Activated T-cell treated with anti-CD3 and anti-CD28 coated beads, Interleukin-2, amount 50 U/mL, for 1 hour (primary cell): ENCODE measurements around the gene ING3.

ENCODE experiments used
- DNase-seq: peaks from one replicate; pipeline ENCODE4 v3.0.0-alpha.2; 2020

The ING3 gene

DNA sequence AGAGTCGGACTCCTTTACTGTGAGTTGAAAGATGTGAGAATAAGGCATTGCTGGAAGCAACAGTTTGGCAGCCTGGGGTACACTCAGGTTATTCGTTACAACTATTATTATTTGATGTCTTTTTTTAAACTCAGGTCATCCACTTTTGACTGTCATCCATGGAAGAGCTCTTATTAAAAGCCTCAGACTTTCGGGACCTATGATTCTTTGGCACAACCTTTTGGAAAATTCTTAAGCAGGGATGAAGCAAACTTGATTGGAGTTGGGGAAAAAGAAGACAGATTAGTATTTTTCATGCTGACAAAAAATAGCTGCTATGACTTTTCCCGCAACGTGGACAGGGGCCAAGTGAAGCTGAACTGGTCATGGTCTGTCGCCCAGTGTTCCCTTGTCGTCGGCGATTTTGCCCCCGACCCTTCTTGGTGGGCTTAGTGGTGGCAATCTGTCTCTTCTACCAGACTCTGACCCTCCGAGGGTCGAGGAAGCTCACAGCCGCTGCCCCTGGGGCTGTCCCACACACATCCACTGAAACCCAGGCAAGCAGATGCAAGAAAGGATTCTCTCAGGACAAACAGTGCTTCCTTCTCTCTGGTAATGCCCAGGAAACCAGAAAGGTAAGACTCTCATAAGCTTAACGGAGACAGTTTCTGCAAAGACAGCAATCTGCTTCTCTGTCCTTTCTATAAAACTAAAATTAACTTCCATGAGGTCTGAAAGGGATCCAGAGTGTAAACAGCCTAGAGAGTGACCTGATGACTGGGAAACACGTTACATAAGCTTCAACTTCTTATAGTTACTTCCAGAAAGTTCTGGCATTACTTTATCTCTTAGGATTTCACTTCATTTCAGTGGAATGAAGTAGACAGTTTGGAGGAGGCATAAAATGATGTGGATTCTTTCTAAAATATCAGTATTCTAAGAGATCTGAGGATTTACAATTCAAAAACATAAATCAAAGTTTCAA, 39.0 kb downstream of the ING3 start:
- DNase-seq, result no peak

- no peak for DNase-seq
These were observed 40.0 kb downstream of the ING3 start for GRCh38 chr7:120990468-120991118.

DNA sequence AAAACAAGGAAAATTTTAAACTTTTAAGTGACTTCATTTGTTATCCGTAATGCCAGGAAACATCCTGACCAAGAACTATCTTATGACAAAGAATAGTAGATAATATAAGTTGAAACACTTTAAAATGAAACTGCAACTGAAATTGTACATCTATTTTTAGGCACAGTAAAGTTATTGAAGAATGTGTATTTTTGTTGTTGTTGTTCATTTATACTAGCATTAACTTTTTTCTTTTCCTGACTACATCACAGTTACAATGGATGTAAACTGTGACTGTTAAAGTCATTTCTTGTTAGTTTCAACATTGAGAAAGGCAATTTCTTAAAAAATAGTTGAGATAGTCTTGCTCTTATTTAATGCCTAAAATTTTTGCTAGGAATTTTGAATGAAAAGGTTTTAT, 40.6 kb downstream of the ING3 start:
- no peak for DNase-seq

DNA sequence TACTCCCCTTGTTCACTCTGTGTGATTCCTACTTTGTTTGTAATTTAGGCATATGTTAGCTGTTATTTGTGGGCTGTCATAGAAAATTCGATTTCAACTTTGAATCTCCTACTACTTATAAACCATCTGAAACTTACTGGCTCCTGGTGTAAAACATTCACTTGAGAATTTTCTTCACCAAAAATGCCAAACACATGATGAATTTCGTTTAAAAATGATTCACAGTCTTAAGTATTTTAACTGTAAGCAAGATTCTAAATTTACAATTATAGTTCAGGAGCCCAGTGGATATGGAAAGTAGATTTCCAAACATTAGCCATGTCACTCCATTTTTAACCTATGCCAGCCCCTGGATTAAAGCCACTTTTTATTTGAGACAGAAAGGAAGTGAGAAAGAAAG, 41.0 kb downstream of the ING3 start:
- DNase-seq, result no peak

DNA sequence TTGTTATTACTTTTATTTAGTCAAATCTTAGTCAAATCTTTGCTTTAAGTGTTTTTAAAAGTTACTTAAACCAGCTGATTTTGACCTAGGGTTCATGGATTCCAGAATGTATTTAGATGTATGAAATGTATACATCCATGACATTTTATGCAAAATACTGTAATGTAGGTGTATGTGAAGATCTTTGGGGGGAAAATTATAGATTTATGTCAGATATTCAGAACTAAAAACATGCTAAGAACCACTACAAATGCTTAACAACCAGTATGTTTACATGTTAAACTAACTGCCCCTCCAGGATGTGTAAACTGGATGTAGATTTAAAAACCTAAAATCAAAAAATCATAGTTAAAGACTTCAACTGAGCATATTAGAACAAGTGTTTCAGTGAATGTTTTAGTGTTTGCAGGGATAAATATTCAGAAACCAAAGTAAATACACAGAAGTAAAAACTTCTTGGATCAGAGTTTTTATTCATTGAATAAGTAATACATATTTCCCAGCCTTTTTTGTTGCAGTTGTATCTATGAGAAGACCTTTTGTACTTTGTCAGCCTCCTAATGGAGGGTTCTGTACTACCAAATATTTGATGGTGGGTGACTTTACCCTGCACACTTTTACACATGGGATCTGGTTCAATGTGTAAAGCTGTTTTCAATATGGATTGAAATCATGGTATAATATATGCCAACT, 41.8 kb downstream of the ING3 start:
- no peak for DNase-seq

DNA sequence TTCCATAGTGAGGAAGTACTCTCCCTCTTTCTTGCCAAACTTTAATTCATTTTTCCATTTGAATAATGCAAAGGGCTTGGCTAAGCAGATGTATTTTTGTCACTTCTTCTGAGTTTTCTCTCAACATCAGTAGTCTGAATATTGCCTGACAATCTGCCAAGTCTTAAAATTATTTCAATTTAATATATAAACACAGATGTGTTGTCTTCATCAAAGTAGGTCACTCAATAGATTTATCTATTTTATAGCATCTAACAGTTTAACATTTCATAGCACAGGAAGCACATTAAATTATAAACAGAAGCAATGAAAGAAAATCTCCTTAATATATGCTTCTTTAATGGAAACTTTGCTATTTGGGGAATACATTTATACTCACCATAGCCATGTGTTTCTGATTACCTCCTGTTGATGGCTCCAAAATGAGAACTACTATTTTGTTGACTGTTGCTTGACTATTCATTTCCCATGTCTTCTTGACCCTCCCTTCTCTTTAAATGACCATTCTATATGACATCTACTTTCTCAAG, 42.5 kb downstream of the ING3 start:
- DNase-seq, result no peak

DNA sequence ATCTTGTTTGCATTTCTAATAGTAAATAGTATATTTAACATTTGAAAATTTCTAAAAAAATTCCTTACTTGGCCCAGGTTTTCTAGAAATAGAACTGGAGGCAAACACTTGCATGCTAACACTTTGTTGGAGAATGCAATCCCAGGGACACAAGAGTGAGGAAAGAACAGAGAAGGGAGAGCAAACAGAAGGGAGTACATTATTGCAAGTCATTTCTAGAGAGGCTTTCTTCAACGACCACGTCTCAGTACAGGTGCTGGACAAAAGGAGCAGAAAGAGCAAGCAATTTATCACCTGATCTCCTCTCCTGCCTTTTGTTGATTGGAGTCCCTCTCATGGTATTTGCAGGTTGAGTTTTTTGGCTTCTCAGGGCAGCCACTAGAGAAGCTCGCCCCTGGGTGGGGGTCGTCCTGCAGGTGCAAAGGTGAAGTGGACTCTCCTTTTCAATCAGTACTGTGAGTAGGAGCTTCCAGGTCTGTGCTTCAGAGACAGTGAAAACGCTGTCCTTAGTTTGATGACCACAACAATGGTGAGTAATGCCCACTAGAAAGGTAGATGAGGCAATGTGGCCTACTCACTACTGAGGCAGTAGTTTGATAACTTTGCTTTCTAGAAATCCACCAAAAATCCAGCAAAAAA, 43.1 kb downstream of the ING3 start:
- no peak for DNase-seq

GRCh38 chr7:120994512-120995410, 44.2 kb downstream of the ING3 start:
- DNase-seq, result no peak

- no peak for DNase-seq
These were observed 45.1 kb downstream of the ING3 start for GRCh38 chr7:120995654-120996053.

DNA sequence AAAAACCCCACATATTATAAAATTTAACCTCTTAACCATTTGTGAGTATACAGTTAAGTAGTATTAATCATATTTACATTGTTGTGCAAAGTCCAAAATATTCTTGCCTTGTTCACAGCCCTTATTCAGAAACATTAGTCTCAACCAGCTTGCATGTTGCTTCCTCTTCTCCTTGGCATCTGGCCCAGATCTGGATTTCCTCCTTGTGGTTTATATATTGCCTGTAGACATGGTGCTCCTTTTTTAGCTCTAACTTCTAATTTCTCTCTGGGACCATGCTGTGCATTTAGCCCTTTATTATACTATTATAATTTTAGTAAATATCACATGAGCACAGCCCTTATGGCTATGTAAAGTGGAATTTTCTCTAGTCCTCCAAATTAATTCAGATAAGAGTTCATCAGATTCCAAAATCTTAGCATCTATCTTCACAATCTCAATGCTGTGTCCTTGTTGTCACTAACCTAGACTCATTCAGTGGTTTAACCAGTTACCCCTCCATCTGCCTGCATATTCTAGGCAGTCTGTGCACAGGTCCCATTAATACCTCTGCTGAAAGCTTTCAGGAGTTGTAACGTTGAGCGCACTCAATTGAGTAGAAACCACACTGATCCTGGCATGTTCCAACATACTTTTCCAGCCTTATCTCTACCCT, 45.9 kb downstream of the ING3 start:
- DNase-seq, result no peak

DNA sequence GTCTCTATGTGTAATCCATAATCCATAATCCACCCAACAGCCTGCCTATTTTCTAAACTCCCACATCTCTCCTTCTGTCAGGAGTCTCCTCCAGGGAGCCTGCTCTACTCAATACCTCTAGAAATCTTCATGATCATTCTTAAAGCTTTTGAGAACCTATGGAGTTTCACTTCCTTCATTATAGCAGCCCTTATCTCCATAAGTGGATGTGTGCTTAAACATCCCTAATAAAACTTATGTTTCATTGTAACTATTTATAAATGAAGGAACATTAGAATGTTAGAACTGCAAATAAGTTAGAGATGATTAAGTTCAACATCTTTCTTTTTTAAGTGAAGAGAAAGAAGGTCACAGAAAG, 46.4 kb downstream of the ING3 start:
- DNase-seq, result no peak

GRCh38 chr7:120997882-120998474, 47.4 kb downstream of the ING3 start:
- DNase-seq, result no peak

- DNase-seq, result no peak
These were observed 47.9 kb downstream of the ING3 start for GRCh38 chr7:120998520-120998919.

- DNase-seq, result no peak
These were observed 48.5 kb downstream of the ING3 start for GRCh38 chr7:120998996-120999565.

DNA sequence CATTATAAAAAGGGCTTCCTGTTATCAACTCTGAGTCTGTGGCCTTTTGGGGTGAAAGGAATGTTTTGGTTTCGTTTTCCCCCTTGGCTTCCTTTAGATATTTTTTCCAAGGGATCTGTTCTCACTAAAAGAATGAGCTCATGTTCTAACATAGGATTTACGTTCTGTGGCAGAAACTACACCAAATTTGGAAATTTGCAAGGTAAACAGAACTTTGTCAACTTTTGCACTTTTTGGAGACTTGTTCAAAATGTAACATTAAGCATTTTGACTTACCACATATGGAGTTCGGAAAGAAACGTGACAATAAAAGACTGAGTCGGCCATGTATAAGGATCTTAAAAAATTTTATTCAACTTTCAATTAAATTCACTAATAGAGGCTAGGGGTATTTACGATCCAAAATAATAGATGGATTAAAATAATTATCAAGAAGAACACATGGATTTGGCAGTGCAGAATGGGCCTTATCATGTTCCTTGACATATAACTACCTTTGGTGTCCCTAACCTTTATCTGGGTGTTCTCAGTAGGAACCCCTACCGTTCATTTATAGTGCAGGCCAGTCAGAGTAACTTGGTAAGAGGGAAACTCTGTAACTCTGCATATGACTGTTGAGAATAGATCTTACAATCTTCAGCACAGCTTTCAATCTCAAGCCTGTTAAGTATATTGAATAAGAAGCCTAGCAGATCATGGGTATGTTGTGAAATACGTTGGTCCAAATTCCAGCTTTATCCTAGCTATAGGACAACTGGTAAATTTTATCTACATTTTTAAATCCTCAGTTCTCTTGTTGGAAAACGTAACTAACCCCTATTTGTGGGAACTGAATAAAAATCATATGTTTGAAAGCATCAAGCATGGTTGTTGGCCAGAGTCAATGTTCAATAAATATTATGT, 49.8 kb downstream of the ING3 start:
- DNase-seq, result no peak

GRCh38 chr7:121001234-121001906, 50.8 kb downstream of the ING3 start:
- DNase-seq, result no peak

GRCh38 chr7:121002048-121002756, 51.6 kb downstream of the ING3 start:
- no peak for DNase-seq

- DNase-seq, result no peak
These were observed 52.2 kb downstream of the ING3 start for GRCh38 chr7:121002757-121003200.
